Heart left ventricle (tissue), 13 donors: ENCODE data around the gene TMEM243.
A peak's percentile ranks its signal among the peaks of the same experiment; 100 is the strongest.

ENCODE experiments used
- CTCF ChIP-seq, 12 donors: fragments of 200-600 bp; sonication (generic) in 4 of 12; IDR thresholded peaks; one replicate each; pipeline versions ENCODE4 v1.5.0 to v1.8.0; 2018 to 2022; ENCODE audit warnings: antibody characterized with exemption in 12 of 12, mild to moderate bottlenecking in 5 of 12
- POLR2A ChIP-seq, 2 donors: fragments of 450-650 bp; IDR thresholded peaks; one replicate each; pipeline ENCODE4 v1.6.1; 2017; ENCODE audit warnings: antibody characterized with exemption in 2 of 2, mild to moderate bottlenecking in 2 of 2, moderate library complexity in 2 of 2
- donor health status: ischemic (EF 13 %, LVEDD 7.1; RV severe dilation, severe dysfunction).
- donor health status: DM: no; HTN: yes; CAD: no.
- donor health status: DM: no; HTN: no; CAD: no.
- donor health status: ischemic (EF 25% LVEDD 6.9; RV normal size, moderate dysfunction).
- donor health status: ischemic (EF 25% LVEDD 5.7; RV mildly dilated, moderate dysfunction).
- donor health status: ischemic (EF 35%, LVEDD 5.7; RV mildly dilated, moderate dysfunction).
- donor health status: nonischemic (EF 11% LVEDD 7.7; RV severe dilation, severe dysfunction).
- donor health status: DM: yes; HTN: yes; CAD: no.
- donor health status: PGD.
- donor health status: ischemic (EF 29% LVEDD 5.4; RV normal size, mild dysfunction).
- donor health status: nonischemic (EF 23%, LVEDD 6.1; RV moderate dilation, normal function).

GRCh38 chr7:87152112-87152896 lies 67.2 kb downstream of the TMEM243 start, which contains the start of gene DMTF1:
- TF ChIP-seq CTCF (IDR thresholded peaks at IDR 0.05) (peak in 2 of 12 donors; percentile 7 to 24), POLR2A (IDR thresholded peaks at IDR 0.05) (peak in 1 of 2 donors; percentile 70)
